WTC11 (cell line): ENCODE data around the gene SLC6A5. TPM values are rescaled to one million over a fixed set of nuclear protein-coding genes. Genes with fewer than 3 reads are reported as not detected.

Experiments
- ATAC-seq: fragments of 200-7000 bp; cut with Tn5 transposase; 2 replicates; pipeline ENCODE4 v1.10.0; 2021; ENCODE audit warnings: mild to moderate bottlenecking, moderate library complexity
- CTCF ChIA-PET: fragments of 300-600 bp; sonication (Branson Sonifier 250); formaldehyde crosslinking; loops from one replicate; lab custom pipeline; 2021; ENCODE audit warnings: antibody characterized with exemption; lab: Charles Lee
- POLR2A ChIA-PET: fragments of 350-600 bp; sonication (Branson Sonifier 250); formaldehyde crosslinking; loops from one replicate; lab custom pipeline; 2021; ENCODE audit warnings: antibody characterized with exemption; lab: Charles Lee
- DNase-seq: peaks from one replicate; pipeline ENCODE4 v3.0.0; 2021; ENCODE audit warnings: low spot score
- H3K27ac Mint-ChIP-seq: 2 replicates; pipeline ENCODE4 v1.8.0; 2021; ENCODE audit warnings: mixed read lengths
- H3K27me3 Mint-ChIP-seq: 2 replicates; pipeline ENCODE4 v1.8.0; 2021; ENCODE audit warnings: low read depth, mild to moderate bottlenecking, moderate library complexity, mixed read lengths
- H3K36me3 Mint-ChIP-seq: 2 replicates; pipeline ENCODE4 v1.8.0; 2021; ENCODE audit warnings: mixed read lengths
- H3K4me1 Mint-ChIP-seq: 2 replicates; pipeline ENCODE4 v1.8.0; 2022; ENCODE audit warnings: mixed read lengths
- H3K4me3 Mint-ChIP-seq: 2 replicates; pipeline ENCODE4 v1.8.0; 2021; ENCODE audit warnings: mild to moderate bottlenecking, moderate library complexity, mixed read lengths
- H3K9me3 Mint-ChIP-seq: 2 replicates; pipeline ENCODE4 v1.8.0; 2021; ENCODE audit warnings: mixed read lengths
- ATF1 ChIP-seq: sonication (generic); formaldehyde crosslinking; IDR thresholded peaks from 2 replicates; pipeline ENCODE4 v1.8.1; 2023; ENCODE audit warnings: mild to moderate bottlenecking, moderate library complexity, missing genetic modification reagents
- EMX1 ChIP-seq: fragments of 250-450 bp; sonication (Bioruptor Pico); IDR thresholded peaks from 2 replicates; pipeline ENCODE4 v1.8.0; 2021; ENCODE audit warnings: mild to moderate bottlenecking
- FOXP1 ChIP-seq: sonication (generic); formaldehyde crosslinking; IDR thresholded peaks from 2 replicates; pipeline ENCODE4 v1.8.0; 2022; ENCODE audit warnings: missing genetic modification reagents, mild to moderate bottlenecking, moderate library complexity, borderline replicate concordance
- MYBL2 ChIP-seq: sonication (generic); formaldehyde crosslinking; IDR thresholded peaks from 2 replicates; pipeline ENCODE4 v1.8.1; 2023; ENCODE audit warnings: mild to moderate bottlenecking, moderate library complexity, missing genetic modification reagents
- SMAD4 ChIP-seq: sonication (generic); formaldehyde crosslinking; IDR thresholded peaks from 2 replicates; pipeline ENCODE4 v1.8.0; 2022; ENCODE audit warnings: mild to moderate bottlenecking, missing genetic modification reagents
- SOX15 ChIP-seq: fragments of 250-450 bp; sonication (Bioruptor Pico); IDR thresholded peaks from 2 replicates; pipeline ENCODE4 v1.9.0; 2021; ENCODE audit warnings: mild to moderate bottlenecking
- SP1 ChIP-seq: sonication (generic); formaldehyde crosslinking; conservative IDR thresholded peaks from 2 replicates; pipeline ENCODE4 v1.8.1; 2022; ENCODE audit warnings: missing genetic modification reagents
- TP53 ChIP-seq: sonication (generic); formaldehyde crosslinking; IDR thresholded peaks from 2 replicates; pipeline ENCODE4 v1.8.1; 2023; ENCODE audit warnings: mild to moderate bottlenecking, missing genetic modification reagents
- ZBTB21 ChIP-seq: sonication (generic); formaldehyde crosslinking; IDR thresholded peaks from 2 replicates; pipeline ENCODE4 v1.8.1; 2023; ENCODE audit warnings: mild to moderate bottlenecking, missing genetic modification reagents, borderline replicate concordance
- ZNF121 ChIP-seq: sonication (generic); formaldehyde crosslinking; IDR thresholded peaks from 2 replicates; pipeline ENCODE4 v1.8.0; 2023; ENCODE audit warnings: missing genetic modification reagents
- ZNF396 ChIP-seq: fragments of 250-450 bp; sonication (Bioruptor Pico); IDR thresholded peaks from 2 replicates; pipeline ENCODE4 v1.8.0; 2021; ENCODE audit warnings: mild to moderate bottlenecking, moderate library complexity, borderline replicate concordance
- total RNA-seq: library from RNA; stranded (reverse); gene quantifications from 3 replicates; pipeline ENCODE4 v1.2.3, GENCODE V29; 2021
- TF ChIP-seq, protein P1 (sequence below): sonication (generic); formaldehyde crosslinking; IDR thresholded peaks from 2 replicates; pipeline ENCODE4 v1.8.1; 2022; ENCODE audit warnings: missing genetic modification reagents, borderline replicate concordance
- TF ChIP-seq, protein P2 (sequence below): sonication (generic); formaldehyde crosslinking; IDR thresholded peaks from 2 replicates; pipeline ENCODE4 v1.8.1; 2022; ENCODE audit warnings: low read depth, mild to moderate bottlenecking, moderate library complexity, missing genetic modification reagents, borderline replicate concordance
- TF ChIP-seq, protein P3 (sequence below): fragments of 250-450 bp; sonication (Bioruptor Pico); IDR thresholded peaks from 2 replicates; pipeline ENCODE4 v1.9.0; 2021; ENCODE audit warnings: mild to moderate bottlenecking, borderline replicate concordance
- TF ChIP-seq, protein P4 (sequence below): sonication (generic); formaldehyde crosslinking; IDR thresholded peaks from 2 replicates; pipeline ENCODE4 v1.8.0; 2023; ENCODE audit warnings: mild to moderate bottlenecking, missing genetic modification reagents
- TF ChIP-seq, protein P5 (sequence below): fragments of 250-450 bp; sonication (Bioruptor Pico); IDR thresholded peaks from 2 replicates; pipeline ENCODE4 v1.9.0; 2021; ENCODE audit warnings: mild to moderate bottlenecking
- TF ChIP-seq, protein P6 (sequence below): sonication (generic); formaldehyde crosslinking; IDR thresholded peaks from 2 replicates; pipeline ENCODE4 v1.8.1; 2023; ENCODE audit warnings: mild to moderate bottlenecking, missing genetic modification reagents

SLC6A5 gene
- total RNA-seq, 1 experiment from 2014 or later = not detected

DNA sequence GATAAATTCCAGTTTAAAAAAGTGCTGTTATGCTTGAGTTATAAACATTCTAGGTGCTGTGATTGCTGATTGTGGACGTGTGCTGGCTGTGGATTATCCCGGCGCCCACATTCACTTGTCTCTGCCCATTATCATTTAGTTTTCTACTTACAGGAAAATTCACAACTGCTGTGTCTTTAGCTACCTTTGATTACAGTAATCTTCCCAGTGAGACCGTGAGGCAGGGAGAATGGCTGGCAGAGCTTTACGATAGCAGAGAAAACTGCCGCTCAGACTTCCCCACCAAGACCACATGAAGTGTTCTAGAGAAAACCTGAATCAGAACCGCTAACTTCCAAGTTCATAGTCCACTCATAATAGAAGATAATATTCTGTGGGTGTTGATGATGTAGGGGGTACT is 35.4 kb downstream of the SLC6A5 start:
- H3K4me1 Mint-ChIP-seq = peaks cover 41% of the 10 kb centered on the region
- DNase-seq (no peak), ATAC-seq (no peak)
- CTCF ChIA-PET = interaction anchor here (1.5 kb wide), 2 partner anchors 25 to 507 kb away, joined by 3 to 4 read pairs; no protein-coding TSS in a partner anchor
- no peak overlapping the region for H3K27ac Mint-ChIP-seq
- peaks cover 3% of the 10 kb centered on the region; the same call in 1 of the 2 replicates for H3K9me3 Mint-ChIP-seq
- TF ChIP-seq, protein P1, sequence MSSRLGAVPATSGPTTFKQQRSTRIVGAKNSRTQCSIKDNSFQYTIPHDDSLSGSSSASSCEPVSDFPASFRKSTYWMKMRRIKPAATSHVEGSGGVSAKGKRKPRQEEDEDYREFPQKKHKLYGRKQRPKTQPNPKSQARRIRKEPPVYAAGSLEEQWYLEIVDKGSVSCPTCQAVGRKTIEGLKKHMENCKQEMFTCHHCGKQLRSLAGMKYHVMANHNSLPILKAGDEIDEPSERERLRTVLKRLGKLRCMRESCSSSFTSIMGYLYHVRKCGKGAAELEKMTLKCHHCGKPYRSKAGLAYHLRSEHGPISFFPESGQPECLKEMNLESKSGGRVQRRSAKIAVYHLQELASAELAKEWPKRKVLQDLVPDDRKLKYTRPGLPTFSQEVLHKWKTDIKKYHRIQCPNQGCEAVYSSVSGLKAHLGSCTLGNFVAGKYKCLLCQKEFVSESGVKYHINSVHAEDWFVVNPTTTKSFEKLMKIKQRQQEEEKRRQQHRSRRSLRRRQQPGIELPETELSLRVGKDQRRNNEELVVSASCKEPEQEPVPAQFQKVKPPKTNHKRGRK (CRISPR knock-in tag) = no peak
- TF ChIP-seq, protein P2, sequence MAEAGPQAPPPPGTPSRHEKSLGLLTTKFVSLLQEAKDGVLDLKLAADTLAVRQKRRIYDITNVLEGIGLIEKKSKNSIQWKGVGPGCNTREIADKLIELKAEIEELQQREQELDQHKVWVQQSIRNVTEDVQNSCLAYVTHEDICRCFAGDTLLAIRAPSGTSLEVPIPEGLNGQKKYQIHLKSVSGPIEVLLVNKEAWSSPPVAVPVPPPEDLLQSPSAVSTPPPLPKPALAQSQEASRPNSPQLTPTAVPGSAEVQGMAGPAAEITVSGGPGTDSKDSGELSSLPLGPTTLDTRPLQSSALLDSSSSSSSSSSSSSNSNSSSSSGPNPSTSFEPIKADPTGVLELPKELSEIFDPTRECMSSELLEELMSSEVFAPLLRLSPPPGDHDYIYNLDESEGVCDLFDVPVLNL (CRISPR knock-in tag) = no peak
- TF ChIP-seq ZNF396 (CRISPR knock-in tag) (no peak), SMAD4 (CRISPR knock-in tag) (no peak), ZBTB21 (CRISPR knock-in tag) (no peak), SP1 (CRISPR knock-in tag) (no peak)
- POLR2A ChIA-PET = no interaction called here
- peaks cover 3% of the 10 kb centered on the region; the same call in 1 of the 2 replicates for H3K36me3 Mint-ChIP-seq
- no peak overlapping the region for H3K4me3 Mint-ChIP-seq
- peaks cover 3% of the 10 kb centered on the region for H3K27me3 Mint-ChIP-seq

DNA sequence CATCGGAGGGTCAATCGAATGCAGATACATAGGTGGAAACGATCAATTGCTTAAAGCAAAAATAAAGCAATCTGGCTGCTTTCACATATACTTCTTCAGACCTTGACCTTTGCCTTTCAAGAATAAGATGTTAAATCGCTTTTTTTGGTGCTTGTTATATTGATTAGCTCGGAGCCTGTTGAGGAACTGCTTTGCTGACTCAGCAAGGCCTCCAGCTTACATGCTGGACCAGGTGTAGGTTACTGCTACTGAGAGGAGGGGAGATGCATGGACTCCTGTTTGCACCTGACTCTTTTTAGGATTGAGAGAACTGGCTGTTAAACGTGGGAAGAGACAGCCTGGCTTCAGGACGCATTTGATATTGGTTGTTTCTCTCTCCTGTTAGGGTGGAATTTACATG is 38.7 kb downstream of the SLC6A5 start:
- ChIA-PET CTCF (interaction anchor here (0.9 to 2.0 kb wide), 2 partner anchors 33 to 117 kb away, joined by 3 to 7 read pairs; no protein-coding TSS in a partner anchor), POLR2A (no interaction called here)
- Mint-ChIP-seq H3K27ac (no peak overlapping the region), H3K9me3 (no peaks in the 10 kb centered on the region), H3K36me3 (no peaks in the 10 kb centered on the region), H3K27me3 (peaks cover 4% of the 10 kb centered on the region), H3K4me3 (no peak overlapping the region), H3K4me1 (peaks cover 31% of the 10 kb centered on the region)
- DNase-seq (no peak), ATAC-seq (no peak)
- no peak for TF ChIP-seq TP53 (CRISPR knock-in tag)
- TF ChIP-seq EMX1 = no peak
- no peak for TF ChIP-seq ZNF121 (CRISPR knock-in tag)
- TF ChIP-seq, protein P3, sequence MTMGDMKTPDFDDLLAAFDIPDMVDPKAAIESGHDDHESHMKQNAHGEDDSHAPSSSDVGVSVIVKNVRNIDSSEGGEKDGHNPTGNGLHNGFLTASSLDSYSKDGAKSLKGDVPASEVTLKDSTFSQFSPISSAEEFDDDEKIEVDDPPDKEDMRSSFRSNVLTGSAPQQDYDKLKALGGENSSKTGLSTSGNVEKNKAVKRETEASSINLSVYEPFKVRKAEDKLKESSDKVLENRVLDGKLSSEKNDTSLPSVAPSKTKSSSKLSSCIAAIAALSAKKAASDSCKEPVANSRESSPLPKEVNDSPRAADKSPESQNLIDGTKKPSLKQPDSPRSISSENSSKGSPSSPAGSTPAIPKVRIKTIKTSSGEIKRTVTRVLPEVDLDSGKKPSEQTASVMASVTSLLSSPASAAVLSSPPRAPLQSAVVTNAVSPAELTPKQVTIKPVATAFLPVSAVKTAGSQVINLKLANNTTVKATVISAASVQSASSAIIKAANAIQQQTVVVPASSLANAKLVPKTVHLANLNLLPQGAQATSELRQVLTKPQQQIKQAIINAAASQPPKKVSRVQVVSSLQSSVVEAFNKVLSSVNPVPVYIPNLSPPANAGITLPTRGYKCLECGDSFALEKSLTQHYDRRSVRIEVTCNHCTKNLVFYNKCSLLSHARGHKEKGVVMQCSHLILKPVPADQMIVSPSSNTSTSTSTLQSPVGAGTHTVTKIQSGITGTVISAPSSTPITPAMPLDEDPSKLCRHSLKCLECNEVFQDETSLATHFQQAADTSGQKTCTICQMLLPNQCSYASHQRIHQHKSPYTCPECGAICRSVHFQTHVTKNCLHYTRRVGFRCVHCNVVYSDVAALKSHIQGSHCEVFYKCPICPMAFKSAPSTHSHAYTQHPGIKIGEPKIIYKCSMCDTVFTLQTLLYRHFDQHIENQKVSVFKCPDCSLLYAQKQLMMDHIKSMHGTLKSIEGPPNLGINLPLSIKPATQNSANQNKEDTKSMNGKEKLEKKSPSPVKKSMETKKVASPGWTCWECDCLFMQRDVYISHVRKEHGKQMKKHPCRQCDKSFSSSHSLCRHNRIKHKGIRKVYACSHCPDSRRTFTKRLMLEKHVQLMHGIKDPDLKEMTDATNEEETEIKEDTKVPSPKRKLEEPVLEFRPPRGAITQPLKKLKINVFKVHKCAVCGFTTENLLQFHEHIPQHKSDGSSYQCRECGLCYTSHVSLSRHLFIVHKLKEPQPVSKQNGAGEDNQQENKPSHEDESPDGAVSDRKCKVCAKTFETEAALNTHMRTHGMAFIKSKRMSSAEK (CRISPR knock-in tag) = no peak
- no peak for TF ChIP-seq MYBL2
- no peak for TF ChIP-seq ATF1 (CRISPR knock-in tag)
- TF ChIP-seq ZNF396 (CRISPR knock-in tag) = no peak
- no peak for TF ChIP-seq SOX15 (CRISPR knock-in tag)
- TF ChIP-seq, protein P4, sequence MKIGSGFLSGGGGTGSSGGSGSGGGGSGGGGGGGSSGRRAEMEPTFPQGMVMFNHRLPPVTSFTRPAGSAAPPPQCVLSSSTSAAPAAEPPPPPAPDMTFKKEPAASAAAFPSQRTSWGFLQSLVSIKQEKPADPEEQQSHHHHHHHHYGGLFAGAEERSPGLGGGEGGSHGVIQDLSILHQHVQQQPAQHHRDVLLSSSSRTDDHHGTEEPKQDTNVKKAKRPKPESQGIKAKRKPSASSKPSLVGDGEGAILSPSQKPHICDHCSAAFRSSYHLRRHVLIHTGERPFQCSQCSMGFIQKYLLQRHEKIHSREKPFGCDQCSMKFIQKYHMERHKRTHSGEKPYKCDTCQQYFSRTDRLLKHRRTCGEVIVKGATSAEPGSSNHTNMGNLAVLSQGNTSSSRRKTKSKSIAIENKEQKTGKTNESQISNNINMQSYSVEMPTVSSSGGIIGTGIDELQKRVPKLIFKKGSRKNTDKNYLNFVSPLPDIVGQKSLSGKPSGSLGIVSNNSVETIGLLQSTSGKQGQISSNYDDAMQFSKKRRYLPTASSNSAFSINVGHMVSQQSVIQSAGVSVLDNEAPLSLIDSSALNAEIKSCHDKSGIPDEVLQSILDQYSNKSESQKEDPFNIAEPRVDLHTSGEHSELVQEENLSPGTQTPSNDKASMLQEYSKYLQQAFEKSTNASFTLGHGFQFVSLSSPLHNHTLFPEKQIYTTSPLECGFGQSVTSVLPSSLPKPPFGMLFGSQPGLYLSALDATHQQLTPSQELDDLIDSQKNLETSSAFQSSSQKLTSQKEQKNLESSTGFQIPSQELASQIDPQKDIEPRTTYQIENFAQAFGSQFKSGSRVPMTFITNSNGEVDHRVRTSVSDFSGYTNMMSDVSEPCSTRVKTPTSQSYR (CRISPR knock-in tag) = no peak
- TF ChIP-seq, protein P5, sequence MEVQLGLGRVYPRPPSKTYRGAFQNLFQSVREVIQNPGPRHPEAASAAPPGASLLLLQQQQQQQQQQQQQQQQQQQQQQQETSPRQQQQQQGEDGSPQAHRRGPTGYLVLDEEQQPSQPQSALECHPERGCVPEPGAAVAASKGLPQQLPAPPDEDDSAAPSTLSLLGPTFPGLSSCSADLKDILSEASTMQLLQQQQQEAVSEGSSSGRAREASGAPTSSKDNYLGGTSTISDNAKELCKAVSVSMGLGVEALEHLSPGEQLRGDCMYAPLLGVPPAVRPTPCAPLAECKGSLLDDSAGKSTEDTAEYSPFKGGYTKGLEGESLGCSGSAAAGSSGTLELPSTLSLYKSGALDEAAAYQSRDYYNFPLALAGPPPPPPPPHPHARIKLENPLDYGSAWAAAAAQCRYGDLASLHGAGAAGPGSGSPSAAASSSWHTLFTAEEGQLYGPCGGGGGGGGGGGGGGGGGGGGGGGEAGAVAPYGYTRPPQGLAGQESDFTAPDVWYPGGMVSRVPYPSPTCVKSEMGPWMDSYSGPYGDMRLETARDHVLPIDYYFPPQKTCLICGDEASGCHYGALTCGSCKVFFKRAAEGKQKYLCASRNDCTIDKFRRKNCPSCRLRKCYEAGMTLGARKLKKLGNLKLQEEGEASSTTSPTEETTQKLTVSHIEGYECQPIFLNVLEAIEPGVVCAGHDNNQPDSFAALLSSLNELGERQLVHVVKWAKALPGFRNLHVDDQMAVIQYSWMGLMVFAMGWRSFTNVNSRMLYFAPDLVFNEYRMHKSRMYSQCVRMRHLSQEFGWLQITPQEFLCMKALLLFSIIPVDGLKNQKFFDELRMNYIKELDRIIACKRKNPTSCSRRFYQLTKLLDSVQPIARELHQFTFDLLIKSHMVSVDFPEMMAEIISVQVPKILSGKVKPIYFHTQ = no peak
- TF ChIP-seq FOXP1 (CRISPR knock-in tag) = no peak
- TF ChIP-seq, protein P6, sequence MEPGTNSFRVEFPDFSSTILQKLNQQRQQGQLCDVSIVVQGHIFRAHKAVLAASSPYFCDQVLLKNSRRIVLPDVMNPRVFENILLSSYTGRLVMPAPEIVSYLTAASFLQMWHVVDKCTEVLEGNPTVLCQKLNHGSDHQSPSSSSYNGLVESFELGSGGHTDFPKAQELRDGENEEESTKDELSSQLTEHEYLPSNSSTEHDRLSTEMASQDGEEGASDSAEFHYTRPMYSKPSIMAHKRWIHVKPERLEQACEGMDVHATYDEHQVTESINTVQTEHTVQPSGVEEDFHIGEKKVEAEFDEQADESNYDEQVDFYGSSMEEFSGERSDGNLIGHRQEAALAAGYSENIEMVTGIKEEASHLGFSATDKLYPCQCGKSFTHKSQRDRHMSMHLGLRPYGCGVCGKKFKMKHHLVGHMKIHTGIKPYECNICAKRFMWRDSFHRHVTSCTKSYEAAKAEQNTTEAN = no peak
- no peak for TF ChIP-seq ZBTB21 (CRISPR knock-in tag)
